GM20431 (cell line): ENCODE data around the gene RASGRP2.

Experiments
- in situ Hi-C: fragments of 300-500 bp; cut with MseI, MboI; formaldehyde crosslinking; loops from one replicate; pipeline ENCODE4 v1.15.0; 2020; ENCODE audit warnings: low sequenced_read_pairs; ENCODE audit not compliant: unreplicated experiment

The RASGRP2 gene

DNA sequence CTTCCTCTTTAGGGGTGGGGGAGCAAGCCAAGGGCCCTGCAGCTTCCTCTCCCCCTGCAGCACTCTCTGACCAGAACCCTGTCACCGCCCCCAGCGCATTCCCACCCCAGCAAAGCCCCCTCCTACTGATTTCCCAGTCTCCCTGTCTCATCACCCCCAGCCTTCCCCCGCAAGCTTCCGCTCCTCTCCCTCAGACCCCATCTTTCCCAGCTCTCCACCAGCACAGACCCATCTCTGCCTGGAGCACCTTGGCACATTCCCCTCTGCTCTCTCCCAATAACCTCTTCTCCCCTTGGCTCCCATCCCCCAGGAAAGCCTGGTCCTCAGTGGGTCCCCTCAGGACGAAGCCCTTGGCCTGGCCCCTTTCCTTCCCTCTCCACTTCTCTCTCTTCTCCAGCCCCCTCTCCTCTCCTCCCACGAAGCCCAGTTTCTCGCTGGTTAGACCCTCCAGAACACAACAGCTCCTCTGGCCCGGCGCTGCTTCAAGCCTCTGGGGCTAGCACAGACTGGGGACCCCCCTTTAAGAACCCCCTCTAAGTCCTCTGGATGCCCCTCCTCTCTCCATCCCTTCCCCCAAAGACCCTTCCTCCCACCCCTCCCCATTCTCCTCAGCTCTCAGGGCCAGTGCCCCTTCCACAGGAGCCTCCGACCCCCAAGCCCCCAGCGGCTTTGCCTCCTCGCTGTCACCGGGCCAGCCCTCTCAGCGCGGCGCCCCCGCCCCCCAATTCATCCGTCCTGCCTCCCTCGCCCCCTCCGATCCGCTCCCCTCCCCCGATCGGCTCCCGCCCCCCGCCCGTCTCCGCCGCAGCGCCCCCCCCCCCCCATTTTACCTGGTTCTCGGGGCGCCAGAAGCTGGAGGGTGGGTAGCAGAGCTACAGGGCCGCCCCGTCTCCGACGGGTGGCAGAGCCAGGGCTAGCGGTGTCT lies 21.5 kb downstream of the RASGRP2 start:
- in situ Hi-C loops = no loop called here

DNA sequence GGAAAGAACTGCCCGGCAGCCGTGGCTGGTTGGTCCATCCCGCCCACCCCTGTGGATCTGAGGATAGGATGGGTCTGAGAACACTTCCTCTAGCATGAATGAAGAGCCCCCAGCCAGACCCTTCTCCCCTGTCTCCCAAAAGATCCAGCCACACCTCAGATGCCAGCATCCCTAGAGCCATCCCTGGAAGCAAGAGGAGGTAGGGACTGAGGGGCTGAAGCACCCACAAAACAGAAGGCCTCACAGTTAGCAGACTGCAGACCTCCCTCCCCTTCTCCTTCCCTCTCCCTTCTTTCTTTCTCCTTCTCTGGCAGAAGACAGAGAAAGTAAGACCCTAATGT lies 22.6 kb downstream of the RASGRP2 start:
- in situ Hi-C loops = no loop called here

DNA sequence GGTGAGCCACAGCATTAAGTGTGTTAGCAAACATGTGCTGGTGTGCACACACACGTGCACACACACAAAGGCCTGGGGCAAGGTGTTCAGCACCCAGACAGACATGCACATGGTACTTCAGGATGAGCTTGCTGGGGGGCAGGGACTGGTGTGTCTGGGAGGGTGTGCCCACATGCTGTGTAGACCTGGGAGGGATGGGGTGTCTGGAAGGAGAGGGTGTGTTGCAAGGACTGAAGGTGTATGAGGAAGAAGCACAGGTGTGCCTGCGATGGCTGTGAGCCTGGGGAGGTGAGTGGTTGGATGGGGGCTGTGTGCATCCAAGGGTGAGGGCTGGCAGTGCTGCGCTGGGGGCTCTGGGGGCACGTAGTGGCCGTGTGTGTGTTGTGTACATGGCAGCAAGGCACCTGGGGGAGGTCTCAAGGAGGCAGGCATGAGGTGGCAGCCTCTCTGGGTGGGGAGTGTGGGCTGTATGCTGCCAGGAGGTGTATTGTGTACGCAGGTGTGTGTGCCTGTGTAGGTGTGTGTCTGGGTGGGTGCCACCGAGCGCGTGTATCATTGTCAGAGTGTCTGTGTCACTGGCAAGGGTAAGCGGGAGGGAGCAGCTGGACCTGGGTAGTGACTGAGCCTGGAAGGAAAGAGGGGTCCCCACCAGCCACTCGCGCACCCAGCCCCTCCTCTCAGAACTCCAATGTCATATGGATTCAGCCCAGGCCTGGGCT lies 23.1 kb downstream of the RASGRP2 start:
- in situ Hi-C loops = no loop called here

DNA sequence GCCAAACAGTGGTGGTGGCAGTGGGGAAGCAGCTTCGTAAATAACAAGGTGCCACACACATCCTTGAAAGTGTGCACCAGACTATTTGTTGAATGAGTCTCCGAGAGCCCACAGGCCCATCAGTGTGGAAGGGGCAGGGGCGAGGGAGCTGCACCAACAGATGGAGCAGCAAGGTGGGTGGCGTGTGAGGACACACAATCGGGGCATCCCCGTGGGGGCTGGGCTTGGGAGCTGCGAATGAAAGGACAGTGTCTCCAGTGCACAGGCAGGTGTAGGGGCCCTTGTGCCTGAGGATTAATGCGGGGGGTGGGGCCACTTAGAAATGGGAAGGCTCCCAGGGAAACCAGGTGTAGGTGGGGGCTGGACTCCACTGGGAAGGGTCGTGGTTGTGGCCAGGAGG lies 23.8 kb downstream of the RASGRP2 start:
- in situ Hi-C loops = no loop called here

DNA sequence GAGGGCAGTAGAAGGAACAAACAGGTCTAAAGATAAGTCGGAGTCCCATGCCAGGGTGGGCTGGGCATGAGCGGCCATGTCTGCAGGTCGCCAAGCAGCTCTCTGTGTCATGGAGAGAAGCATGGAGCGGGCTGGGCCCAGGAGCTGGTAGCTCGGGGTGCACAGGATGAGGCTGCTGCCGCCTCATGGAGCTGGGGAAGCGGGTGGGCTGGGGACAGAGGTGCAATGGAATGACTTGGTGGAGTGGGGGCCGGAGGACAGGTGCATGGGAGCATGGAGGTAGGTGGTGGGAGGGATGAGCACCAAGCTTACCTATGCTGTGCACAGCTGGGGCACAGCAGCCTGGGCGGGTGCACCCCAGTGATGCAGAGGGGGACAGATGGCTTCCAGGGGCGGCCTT lies 24.5 kb downstream of the RASGRP2 start:
- in situ Hi-C loops = no loop called here

DNA sequence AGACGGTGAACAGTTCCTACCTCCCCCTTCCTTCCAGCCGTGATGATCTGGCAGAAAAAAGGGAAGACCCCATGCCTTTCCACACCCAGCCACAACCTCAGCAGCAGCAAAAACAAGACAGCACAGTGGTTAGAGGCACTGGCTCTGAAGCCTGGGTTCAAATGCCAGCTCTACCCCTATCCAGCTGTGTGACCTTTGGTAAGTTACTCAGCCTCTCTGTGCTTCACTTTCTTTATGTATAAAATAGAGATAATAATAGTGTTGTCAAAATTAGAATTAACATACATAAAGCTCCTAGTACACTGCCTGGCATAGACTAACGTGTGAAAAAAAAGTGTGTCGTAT lies 25.2 kb downstream of the RASGRP2 start:
- in situ Hi-C loops = no loop called here

DNA sequence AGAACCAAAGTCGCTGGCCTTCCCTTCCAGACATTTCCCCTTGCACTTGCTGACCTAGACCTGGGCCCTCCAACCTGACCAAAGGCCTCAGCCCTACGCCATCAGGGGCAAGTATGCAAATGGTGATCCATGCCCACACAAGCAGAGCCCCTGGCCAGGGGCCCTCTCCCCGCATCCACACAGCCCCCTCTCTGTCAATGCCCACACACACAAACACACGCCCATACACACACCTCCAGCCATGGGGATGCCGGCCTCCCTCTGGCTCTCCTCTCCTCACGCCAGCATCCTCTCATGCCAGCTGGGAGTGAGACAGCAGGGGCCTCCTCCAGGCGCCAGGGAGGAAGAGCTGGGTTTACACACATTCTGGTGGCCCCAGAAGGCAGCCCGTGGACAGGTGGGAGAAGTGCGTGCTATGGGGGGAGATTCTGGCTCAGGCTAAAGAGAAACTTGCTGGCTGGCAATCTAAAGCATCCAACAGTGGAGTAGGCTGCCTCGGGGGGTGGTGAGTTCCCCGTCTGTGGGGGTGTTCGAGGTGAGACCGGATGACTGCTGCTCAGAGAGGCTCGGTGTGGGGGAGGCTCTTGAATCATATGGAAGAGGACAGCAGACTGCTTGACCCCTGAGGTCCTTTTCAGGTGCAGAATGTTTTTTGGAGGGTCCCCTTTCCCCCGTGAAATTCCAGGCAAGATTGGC lies 25.7 kb downstream of the RASGRP2 start:
- in situ Hi-C loops = no loop called here

DNA sequence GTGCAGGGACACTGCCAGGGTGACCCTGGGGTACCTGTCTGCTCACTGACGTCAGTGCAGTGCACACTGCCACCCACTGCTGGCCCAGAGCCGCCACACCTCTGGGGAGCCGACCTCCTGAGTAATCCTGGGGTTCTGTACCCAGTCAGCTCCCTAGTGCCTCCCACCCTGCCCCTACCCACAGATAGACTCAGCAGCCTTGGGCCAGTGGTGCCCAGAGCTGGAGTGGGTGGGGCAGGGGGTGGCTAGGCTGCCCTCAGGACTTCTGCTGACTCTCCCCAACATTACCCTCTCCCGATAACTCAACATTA lies 26.7 kb downstream of the RASGRP2 start:
- in situ Hi-C loops = no loop called here

DNA sequence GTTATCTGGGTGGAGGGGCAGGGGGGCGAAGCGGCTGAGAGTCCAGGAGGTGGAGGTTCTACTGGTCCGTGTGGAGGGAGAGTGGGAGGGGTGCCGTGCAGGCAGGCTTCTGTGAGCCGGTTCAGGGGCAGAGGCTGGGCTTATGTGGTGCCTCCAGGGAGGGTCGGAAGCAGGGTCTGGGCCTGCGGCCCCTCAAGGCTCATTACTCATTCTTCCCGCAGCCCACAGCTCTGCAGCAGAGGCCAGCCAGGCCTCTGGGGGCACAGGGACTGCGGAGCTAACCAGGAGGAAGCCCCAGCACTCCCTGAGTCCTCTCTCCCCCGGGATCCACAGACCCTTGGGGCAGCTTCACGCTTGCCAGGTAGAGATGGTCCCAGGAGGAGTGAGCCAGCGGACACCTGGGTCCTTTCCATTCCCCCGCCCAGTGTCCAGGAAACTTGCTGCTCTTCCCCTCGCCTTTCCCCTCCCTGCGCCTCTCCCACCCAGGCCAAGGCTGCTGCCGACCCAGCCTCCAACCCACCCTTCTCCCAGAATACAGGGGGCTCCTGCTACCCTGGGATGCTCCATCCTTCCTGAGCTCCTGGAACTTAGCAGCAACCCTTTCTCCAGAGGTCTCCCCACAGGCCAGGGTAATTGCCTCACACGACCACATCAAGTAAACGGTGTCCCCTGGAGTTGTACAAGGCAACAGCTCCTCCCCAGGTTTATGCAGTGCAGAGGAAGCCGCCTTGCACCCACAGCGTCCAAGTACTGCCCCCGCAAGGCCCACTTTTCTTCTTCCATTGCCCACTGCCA lies 27.3 kb downstream of the RASGRP2 start:
- in situ Hi-C loops = no loop called here

DNA sequence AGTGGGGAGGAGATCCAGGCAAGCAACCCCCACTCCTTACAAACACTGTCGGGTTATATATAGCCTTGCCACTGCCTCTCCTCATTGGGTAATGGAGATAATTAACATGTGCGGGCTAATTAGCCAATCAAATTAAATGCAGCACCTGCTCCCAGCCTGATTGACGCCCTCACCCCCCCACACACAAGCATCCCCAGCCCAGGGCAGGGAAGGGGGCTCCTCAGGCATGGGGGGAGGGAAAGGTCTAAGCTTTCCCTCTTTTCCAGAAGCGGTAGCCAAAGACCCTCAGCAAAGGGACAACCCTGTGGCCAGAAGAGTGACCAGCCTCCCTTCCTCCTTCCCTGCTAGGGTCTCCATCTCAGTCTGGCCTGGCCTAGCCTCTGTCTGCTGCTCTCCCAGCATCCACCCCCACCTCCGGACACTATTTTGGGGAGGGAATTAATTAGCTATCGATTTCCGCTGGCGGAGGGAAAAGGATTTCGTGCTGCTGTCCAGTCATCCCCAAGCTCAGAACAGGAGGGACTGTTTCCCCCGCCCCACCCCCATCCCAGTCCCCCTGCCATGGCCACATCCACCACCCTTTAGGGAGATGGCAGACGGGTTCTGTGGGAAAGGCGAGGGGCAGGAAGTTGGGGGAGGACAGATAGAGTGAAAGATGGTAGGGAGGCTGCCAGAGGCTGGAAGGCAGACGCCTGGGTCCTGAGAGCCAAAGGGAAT lies 28.0 kb downstream of the RASGRP2 start:
- in situ Hi-C loops = no loop called here

DNA sequence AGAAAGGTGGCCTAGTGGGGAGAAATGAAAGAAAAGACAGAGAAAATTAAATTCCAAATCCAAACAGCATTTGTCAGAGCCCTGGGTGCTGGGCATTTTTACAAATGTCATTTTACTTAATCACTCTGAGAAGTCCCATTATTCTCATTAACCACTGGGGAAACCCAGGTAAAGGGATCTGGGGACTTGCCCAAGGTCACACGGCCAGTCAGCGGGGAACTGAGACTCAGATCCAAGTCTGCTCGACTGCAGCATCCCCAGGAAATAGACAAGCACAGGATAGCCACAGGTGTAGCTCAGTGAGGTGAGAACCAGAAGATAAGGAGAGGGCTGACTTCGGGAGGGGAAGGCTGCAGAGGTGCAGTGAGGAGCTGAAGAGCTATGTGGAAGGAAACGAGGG lies 28.8 kb downstream of the RASGRP2 start:
- in situ Hi-C loops = no loop called here

DNA sequence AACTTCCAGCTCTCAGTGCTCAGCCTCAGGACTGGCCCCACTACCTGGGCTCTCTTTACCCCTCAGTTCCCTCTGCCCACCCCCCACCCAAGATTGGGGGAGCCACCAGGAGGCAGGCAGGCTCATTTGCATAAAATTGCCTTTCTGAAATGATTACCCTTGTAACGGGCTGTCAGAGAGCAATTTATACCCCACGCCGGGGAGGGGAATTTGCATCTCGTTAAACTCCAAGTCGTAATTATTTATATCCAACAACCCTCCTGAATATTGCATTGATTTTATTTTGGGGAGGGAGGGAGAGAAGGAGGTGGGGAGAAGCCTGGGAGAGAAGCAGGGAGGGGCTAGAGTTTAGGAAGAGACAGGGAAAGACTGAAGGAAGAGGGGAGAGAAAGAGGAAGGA lies 29.3 kb downstream of the RASGRP2 start:
- in situ Hi-C loops = no loop called here

DNA sequence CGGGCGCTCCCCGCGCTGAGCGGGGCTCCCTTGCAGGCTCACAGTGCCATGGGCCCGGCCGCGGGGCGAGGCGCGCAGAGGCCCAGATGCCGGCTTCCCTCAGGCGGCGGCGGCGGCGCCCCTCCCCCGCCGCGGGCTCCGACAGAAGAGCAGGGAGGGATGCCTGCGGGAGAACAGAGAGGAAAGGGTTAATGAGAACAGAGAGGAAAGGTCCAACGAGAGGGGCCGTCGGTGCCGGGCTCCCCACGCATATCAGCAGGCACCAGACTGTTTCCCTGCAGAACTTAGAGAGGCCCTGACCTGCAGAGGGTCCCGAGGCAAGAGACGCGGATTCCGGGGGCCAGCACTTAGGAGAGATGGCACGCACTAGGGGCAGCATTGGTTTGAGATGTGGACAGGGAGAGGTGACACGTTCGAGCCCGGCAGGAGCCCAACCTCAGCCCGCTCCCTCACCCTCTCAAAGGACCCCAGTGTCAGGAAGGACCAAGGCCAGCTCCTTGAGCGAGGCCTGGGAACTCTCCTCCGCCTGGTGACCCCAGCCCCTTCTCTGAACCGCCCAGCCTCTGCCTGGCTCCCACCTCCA lies 30.1 kb downstream of the RASGRP2 start:
- in situ Hi-C loops = no loop called here

DNA sequence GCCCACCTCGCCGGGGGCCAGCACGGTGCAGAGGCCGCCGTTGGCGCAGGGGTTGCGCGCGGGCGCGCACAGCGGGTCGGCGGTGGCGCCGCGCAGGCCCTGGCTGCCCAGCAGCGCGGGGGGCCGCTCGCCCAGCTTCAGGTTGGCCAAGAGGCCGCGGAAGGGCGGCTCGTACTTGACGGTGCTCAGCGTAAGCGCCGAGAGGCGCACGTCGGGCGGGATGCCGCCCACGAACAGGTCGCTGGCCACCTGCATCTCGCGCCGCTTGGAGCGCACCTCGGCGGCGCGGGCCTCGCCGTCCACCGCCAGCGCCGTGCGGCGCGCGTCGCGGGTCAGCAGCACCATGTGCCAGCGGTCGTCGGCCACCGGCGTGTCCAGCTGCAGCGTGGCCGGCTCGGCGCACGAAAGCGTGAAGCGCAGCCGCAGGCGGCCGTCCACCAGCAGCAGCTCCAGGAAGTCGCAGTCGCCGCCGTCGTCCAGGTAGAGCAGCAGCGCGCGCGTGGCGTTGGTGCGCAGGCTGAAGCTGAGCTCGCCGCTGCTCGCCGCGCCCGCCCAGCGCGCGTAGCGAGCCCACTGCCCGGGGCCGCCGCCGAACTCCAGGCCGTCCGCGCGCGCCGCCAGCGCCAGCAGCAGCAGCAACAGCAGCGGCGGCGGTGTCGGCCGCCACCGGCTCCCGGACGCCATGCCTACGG lies 30.8 kb downstream of the RASGRP2 start:
- in situ Hi-C loops = no loop called here

DNA sequence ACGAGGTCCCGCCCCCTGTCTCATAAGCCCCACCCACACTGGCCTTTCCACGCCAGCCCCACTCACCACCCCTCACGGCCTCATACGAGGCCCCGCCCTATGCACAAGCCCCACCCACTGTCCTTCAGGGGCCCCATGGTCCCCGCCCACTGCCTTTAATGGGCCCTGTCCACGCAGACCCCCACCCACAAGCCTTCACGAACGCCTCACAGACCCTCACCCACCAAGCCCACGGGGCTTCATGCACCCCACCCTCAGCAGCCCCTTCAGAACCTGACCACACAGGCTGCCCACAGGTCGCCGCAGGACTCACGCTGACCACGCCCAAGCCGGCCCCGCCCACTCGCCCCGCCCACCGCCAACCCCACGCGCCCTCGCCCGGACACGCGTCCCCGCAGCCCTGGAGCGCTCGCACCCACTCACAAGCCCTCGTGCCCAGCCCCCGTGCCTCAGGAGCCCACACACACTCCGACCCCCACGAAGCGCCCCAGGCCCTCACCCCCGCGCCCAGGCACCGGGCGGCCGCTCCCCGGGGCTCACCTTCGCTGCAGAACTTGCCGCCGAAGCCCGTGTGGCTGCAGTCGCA lies 31.4 kb downstream of the RASGRP2 start:
- in situ Hi-C loops = no loop called here

DNA sequence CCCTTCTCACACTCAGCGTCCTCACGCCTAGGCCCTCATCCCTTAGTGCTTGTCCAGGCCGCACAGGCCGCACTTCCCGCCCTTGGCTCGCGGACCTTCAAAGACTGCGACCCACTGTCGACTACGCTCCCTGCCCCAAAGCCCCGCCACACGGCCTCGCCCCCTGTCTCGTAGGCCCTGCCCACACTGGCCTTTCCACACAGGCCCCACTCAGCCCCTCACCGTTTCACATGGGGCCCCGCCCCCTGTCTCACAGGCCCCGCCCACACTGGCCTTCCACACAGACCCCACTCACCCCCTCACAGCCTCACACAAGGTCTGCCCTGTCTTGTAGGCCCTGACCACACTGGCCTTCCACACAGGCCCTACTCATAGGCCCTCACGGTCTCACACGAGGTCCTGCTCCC lies 32.0 kb downstream of the RASGRP2 start:
- in situ Hi-C loops = no loop called here

DNA sequence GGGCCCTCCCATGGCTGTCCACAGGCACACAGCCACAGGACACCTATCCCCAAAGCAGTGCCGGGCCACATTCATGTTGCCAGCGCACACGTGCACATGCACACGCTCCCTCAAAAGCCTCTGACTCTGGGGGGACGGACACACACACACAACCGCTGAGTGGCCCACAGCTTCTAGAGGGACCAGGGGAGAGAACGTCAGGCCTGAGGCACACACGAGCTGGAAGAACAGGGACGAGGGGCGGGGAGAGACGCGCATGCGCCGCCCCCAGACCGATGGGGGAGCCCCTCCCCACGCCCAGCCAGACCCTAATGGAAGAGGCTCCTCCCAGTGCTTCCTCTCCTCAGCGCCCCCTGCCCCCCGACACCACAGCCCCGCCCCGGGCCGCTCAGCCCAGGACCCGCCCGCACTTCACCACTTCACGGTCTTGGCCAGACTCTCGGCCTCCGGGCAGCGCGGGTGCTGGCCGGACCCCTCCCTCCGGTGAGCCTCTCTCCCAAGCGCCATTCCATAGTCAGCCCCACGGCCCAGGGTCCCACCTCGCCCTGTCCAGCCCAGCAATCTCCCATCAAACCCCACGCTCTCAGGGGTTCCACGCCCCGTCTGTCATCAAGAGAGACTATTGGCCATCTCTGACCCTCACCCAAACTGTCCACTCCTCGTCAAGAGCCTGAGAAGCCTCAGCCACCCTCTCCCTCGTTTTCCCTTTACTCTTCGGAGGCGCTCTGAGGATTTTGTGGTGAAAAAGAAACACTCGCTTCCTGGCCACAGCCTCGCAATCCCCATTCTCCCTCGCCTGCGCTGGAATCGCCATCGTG lies 32.6 kb downstream of the RASGRP2 start:
- in situ Hi-C loops = no loop called here
